Epithelial cell of prostate (primary cell): ENCODE data around the gene MFN2.
"Not testable (repeated sequence)": the region's sequence is repeated elsewhere in the genome, so short reads cannot be mapped to it uniquely, and the experiment has no call there.

Source experiments
- DNase-seq: peaks from one replicate; pipeline ENCODE4 v3.0.0-alpha.2; 2011; ENCODE audit warnings: low read depth, low spot score
- H3K27ac ChIP-seq: fragments of 450-650 bp; 2 replicates; pipeline ENCODE4 v1.5.1; 2017; ENCODE audit warnings: mild to moderate bottlenecking

MFN2 gene

DNA sequence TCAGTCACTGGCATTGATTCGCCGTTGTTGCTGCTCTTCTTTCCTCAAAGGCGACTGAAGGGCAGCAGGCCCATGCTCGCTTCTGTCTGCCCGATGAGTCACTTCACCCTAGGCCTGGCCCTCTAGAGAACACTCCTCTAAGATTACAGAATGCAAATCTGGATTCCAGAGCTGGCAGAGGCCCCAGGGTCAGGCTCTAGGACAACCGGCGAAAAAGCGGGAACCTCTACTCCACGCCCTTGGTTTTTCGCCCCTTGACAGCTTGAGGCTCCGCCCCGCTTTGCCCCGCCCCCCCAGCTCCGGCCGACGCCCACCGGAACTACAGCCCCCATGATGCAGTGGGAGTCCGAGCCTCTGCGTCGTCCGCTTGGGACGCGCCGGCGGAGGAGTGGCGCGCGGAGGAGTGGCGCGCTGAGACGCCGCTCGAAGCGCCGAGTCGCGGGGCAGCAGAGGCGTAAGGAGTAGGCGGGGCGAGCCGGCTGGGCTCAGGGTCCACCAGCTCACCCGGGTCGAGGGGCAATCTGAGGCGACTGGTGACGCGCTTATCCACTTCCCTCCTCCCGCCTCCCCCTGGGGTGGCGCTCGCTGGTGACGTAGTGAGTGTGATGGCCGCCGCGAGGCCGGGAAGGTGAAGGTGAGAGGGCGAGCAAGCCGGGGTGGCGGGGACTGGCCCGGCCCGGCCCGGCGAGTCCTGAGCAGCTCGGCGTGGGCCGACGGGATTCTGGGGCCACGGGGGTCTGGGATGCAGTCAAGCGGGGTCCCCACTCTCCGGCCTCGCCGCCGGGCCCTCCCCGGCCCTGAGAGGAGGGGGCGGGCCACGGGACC lies at the start of gene MFN2:
MFN2 (plus strand) TSS at position 594 of the 825 bp plus-strand sequence. CDS start 8,725 bp downstream, outside the sequence.
- peak within 1 kb of the TSS; percentile 96 for H3K27ac ChIP-seq
- peak; percentile 71 for DNase-seq

GRCh38 chr1:11930571-11931445 lies 49.4 kb upstream of the MFN2 start:
- H3K27ac ChIP-seq: no peak overlapping the region
- no peak for DNase-seq

DNA sequence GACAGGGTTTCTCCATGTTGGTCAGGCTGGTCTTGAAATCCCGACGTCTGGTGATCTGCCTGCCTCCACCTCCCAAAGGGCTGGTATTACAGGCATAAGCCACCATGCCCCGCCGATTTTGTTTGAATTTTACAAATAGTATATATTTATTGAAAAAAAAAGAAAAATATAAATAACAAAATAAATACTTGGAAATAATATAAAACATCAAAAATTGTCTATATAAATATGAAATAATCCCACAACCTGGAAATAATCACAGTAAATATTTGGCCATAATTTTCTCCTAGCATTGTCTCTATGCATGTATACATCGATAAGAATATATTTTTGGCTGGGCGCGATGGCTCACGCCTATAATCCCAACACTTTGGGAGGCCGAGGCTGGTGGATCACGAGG lies 48.4 kb upstream of the MFN2 start:
- H3K27ac ChIP-seq: no peak overlapping the region
- no peak for DNase-seq

DNA sequence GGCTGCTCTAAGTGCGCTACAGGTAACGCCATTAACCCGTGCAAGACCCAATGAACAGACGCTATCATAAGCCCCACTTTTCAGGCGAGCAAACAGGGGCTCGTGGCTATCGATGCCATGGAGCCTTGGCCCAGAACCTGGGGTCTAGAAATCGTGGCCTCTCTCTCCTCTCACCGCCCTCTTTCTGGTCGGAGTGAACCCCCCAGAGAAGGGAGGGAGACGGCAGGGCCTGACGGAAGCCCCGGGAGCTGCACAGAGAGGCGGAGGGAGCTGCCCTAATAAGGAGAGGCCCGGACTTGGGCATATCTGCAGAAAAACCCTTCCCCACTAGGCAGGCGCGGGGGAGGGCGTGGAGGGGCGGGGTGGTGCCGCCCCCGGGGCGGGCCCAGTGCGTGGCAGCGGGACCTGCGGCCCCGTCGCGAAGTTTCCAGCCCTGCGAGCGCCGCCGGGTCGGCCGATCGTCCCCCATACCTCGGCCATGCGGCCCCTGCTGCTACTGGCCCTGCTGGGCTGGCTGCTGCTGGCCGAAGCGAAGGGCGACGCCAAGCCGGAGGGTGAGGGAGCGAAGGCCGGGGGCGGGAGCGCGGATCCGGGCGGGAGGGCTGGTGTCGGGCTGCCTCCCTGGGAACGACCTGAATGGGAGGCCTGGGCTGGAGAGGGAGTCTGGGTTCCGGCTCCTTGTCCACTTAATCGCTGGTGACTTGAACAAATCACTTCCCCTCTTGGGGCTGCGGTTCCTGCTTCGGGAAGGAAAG lies 45.8 kb upstream of the MFN2 start, which contains the start of gene PLOD1:
PLOD1 (plus strand) TSS at position 416 of the 755 bp plus-strand sequence; CDS start at position 479, 63 bp downstream.
- H3K27ac ChIP-seq: peak within 1 kb of the TSS; percentile 21
- DNase-seq: no peak

GRCh38 chr1:11935057-11935412 lies 45.2 kb upstream of the MFN2 start:
- no peak for DNase-seq
- peak overlapping the region; percentile 21 for H3K27ac ChIP-seq

- not testable (repeated sequence) for DNase-seq, H3K27ac ChIP-seq
Measured at GRCh38 chr1:11935733-11936132, 44.5 kb upstream of the MFN2 start.

DNA sequence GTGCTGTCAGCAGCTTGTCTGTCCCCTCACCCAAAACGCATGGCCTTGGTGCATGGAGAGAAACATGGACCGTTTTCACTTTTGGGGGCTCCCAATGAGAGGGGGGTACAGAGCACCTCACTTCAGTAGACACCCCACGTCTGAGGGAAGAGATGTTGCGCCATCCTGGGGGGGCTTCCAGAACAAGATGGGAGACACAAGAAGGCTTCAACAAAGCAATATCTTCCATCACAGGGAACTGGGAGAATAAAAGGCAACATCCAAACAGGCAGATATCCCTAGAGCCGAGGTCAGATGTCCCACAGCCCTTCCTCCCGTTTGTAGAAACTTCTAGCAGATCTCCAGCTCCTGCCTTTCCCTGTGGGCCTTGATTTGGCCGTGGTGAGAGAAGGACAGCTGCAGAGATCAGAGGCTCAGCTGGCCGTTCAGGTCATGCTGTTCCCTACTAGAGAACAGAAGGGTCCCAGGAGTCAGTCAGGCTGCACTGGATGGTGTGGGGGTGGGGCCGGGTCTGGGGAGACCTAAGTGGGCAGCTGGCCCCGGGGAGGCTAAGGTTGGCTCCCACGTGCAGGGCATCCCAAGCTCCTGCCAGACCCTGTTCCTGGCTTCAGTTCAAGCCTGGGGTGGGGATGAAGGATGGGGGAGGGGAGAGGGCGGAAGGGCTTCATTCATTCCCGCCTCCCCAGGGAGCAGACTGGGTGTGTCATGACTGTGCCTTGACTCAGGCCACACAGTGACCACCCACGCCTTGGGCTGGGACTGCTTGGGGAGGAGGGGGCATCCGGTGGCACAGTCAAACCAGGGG lies 41.3 kb upstream of the MFN2 start:
- DNase-seq: no peak
- H3K27ac ChIP-seq: no peak overlapping the region

DNA sequence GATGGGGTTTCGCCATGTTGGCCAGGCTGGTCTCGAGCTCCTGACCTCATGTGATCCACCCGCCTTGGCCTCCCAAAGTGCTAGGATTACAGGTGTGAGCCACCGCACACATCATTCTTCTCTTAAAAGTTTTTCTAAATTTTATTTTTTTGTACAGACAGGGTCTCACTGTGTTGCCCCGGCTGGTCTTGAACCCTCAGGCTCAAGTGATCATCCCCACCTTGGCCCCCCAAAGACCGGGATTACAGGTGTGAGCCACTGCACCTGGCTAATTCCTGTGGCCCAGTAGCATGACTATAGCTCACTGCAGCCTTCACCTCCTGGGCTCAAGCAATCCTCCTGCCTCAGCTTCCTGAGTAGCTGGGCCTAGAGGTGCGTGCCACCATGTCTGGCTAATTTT lies 40.5 kb upstream of the MFN2 start:
- not testable (repeated sequence) for H3K27ac ChIP-seq

DNA sequence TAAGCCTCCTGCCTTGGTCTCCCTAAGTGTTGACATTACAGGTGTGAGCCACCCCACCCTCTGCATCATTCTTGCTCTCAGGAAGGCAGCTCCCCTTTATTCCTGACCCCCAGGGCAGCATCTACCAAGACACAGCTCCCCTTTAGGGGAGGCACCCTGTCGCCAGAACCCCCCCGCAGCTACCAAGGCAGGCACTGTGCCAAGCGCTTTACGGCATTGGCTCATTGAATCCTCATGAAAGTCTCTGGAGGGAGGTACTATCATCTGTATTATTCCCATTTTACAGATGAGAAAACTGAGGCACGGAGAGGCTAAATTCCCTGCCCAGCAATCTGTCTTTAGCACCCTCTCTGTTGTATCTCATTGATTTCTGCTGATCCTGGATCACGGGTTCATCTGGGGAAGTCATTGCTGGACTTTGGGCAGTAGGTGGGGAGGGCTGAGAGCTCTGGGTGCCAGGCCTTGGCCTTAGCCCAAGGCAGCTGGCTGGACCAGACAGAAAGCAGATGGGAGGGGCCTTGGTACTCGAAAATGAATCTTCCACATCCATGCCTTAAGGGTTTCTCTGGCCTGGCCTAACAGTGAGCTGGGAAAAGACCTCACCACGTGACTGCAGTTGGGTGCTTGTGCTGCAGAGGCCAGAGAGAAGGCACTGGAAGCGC lies 39.9 kb upstream of the MFN2 start:
- H3K27ac ChIP-seq: no peak overlapping the region
- no peak for DNase-seq

More for the DNA sequence above, 40.5 kb upstream of the MFN2 start:
- DNase-seq: not testable (repeated sequence)

DNA sequence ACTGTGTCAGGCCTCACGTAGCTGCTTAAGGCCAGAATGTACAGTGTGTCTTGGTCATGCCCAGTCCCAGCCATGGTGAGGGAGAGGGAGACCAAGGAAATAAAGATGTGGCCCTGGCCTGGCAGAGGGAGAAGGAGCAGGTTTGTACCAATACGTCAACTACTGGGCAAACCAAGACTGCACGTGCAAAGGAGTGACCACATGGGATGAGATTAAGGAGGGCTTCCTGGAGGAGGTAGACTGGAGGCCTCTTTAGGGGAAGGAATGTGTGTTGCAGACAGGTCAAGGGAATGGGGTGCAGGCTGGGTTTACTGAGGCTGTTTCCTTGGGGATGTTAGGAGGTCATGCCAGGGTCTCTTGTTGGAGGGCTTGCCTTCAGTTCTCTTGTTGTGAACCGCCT lies 38.0 kb upstream of the MFN2 start:
- no peak for DNase-seq
- H3K27ac ChIP-seq: no peak overlapping the region

DNA sequence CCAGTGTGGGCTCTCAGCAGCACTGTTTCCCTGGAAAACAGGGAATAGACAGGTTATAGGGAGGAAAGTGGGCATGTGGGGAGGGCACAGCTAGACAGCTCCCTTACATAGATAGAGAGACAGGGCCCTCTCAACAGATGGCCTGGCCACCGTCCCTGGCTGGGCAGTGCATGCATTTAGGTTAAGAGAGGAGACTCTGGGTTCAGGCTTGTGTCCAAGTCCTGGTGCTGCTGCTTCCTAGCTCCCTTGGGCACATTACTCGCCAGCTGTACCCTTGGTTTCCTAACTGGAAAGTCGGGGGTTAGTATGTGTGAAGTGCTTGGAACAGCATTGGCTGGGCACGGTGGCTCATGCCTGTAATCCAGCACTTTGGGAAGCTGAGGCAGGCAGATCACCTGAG lies 36.6 kb upstream of the MFN2 start:
- H3K27ac ChIP-seq: no peak overlapping the region
- DNase-seq: no peak

GRCh38 chr1:11944358-11944931 lies 35.8 kb upstream of the MFN2 start:
- no peak for DNase-seq

DNA sequence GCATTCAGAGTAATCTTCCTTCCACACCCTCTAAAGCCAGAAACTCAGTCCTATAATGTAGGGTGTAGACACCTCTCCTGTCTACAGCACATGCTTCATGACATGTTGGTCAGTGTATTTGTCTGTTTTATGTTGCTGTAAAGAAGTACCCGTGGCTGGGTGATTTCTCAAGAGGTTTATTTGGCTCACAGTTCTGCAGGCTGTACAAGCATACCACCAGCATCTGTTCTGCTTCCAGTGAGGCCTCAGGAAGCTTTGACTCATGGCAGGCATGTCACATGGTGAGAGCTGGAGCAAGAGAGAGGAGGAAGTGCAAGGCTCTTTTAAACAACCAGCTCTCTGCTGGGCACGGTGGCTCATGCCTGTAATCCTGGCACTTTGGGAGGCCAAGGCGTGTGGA lies 33.6 kb upstream of the MFN2 start:
- DNase-seq: no peak
- no peak overlapping the region for H3K27ac ChIP-seq

More at GRCh38 chr1:11944358-11944931, 35.8 kb upstream of the MFN2 start:
- no peak overlapping the region for H3K27ac ChIP-seq

- no peak for DNase-seq
- H3K27ac ChIP-seq: no peak overlapping the region
Measured at GRCh38 chr1:11948822-11949458, 31.3 kb upstream of the MFN2 start.

- H3K27ac ChIP-seq: no peak overlapping the region
Measured at GRCh38 chr1:11951901-11952300, 28.3 kb upstream of the MFN2 start.

GRCh38 chr1:11952455-11953109 lies 27.7 kb upstream of the MFN2 start:
- no peak for DNase-seq
- H3K27ac ChIP-seq: no peak overlapping the region

More at GRCh38 chr1:11951901-11952300, 28.3 kb upstream of the MFN2 start:
- no peak for DNase-seq

DNA sequence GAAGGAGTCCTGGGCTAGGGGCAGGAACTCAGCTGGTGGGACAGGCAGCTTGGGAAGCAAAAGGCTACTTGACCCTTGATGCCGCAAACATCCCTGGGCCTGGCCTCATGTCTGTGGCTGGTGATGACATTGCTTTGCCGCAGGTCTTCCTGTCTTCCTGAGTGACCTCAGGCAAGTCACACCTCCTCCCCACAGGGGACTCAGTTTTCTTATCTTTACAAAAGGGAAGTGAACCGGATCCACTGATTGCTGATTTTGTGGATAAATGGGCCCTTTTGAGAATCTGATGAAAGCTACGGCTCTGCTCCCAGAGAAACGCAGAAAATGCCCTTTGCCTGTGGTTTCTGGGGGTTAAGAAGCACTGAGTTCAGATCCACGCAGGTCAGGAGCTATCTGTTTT lies 25.0 kb upstream of the MFN2 start:
- DNase-seq: no peak
- H3K27ac ChIP-seq: no peak overlapping the region

- H3K27ac ChIP-seq: no peak overlapping the region
- no peak for DNase-seq
Measured at GRCh38 chr1:11957398-11957797, 22.8 kb upstream of the MFN2 start.
